CD4-positive, alpha-beta T cell (primary cell): ENCODE data around the gene RNF150. TPM values are rescaled to one million over a fixed set of nuclear protein-coding genes. Genes with fewer than 3 reads are reported as not detected.

Experiments used
- ATAC-seq: fragments of 200-7000 bp; cut with Tn5 transposase; one replicate; pipeline ENCODE4 v1.10.0; 2022; ENCODE audit warnings: mild to moderate bottlenecking; ENCODE audit not compliant: poor library complexity
- CTCF ChIA-PET: fragments of 350-600 bp; sonication (Branson Sonifier 250); formaldehyde crosslinking; loops from one replicate; lab custom pipeline; 2021; ENCODE audit warnings: antibody characterized with exemption, inconsistent platforms; lab: Charles Lee
- POLR2A ChIA-PET: fragments of 350-600 bp; sonication (Branson Sonifier 250); formaldehyde crosslinking; loops from one replicate; lab custom pipeline; 2021; ENCODE audit warnings: antibody characterized with exemption, inconsistent platforms; lab: Charles Lee
- DNase-seq, 14 experiments: peaks; one replicate each; pipeline ENCODE4 v3.0.0-alpha.2; 2013 to 2020; ENCODE audit warnings: mixed read lengths in 2 of 14
- H3K27ac ChIP-seq, 2 donors: one replicate each; pipeline versions ENCODE4 v1.5.1 to v1.7.0; 2013; ENCODE audit warnings: low read length in 2 of 2, low read depth in 1 of 2, mild to moderate bottlenecking in 1 of 2
- H3K27me3 ChIP-seq, 2 experiments: 1 replicate in 1 of 2; 2 replicates in 1 of 2; pipeline versions ENCODE4 v1.6.1 to v1.7.0; 2013; ENCODE audit warnings: low read length in 2 of 2, control low read depth in 1 of 2, mild to moderate bottlenecking in 1 of 2, moderate library complexity in 1 of 2; ENCODE audit not compliant: insufficient read depth in 2 of 2, control insufficient read depth in 1 of 2
- H3K36me3 ChIP-seq: one replicate; pipeline ENCODE4 v1.6.1; 2013; ENCODE audit warnings: low read length, control low read depth; ENCODE audit not compliant: insufficient read depth
- H3K4me1 ChIP-seq: one replicate; pipeline ENCODE4 v1.6.1; 2013; ENCODE audit warnings: low read length, control low read depth; ENCODE audit not compliant: insufficient read depth
- H3K4me3 ChIP-seq: one replicate; pipeline ENCODE4 v1.5.1; 2013; ENCODE audit warnings: mild to moderate bottlenecking, low read length, moderate library complexity
- H3K9me3 ChIP-seq, 2 experiments: 1 replicate in 1 of 2; 2 replicates in 1 of 2; pipeline versions ENCODE4 v1.6.1 to v1.7.0; 2013; ENCODE audit warnings: low read length in 2 of 2, mild to moderate bottlenecking in 2 of 2, control low read depth in 1 of 2, moderate library complexity in 1 of 2; ENCODE audit not compliant: control insufficient read depth in 1 of 2, insufficient read depth in 1 of 2
- H3K27ac Mint-ChIP-seq: one replicate; pipeline ENCODE4 v1.8.0; 2020; ENCODE audit warnings: mixed read lengths
- H3K27me3 Mint-ChIP-seq: one replicate; pipeline ENCODE4 v1.8.0; 2021; ENCODE audit warnings: mixed read lengths
- H3K36me3 Mint-ChIP-seq: one replicate; pipeline ENCODE4 v1.8.0; 2021; ENCODE audit warnings: low read depth, mixed read lengths
- H3K4me1 Mint-ChIP-seq: one replicate; pipeline ENCODE4 v1.8.0; 2021; ENCODE audit warnings: low read depth, mixed read lengths
- H3K4me3 Mint-ChIP-seq: one replicate; pipeline ENCODE4 v1.8.0; 2020; ENCODE audit warnings: mild to moderate bottlenecking, mixed read lengths
- H3K9me3 Mint-ChIP-seq: one replicate; pipeline ENCODE4 v1.8.0; 2020; ENCODE audit warnings: mixed read lengths
- CTCF ChIP-seq: fragments of 200-600 bp; IDR thresholded peaks from one replicate; pipeline ENCODE4 v1.8.0; 2022; ENCODE audit warnings: antibody characterized with exemption, mild to moderate bottlenecking
- intact Hi-C, 2 experiments: fragments of 100-400 bp; cut with DNase I in 1 of 2; cut with micrococcal nuclease in 1 of 2; formaldehyde crosslinking; loops; one replicate each; pipeline versions ENCODE4 v1.15.1 to v1.9.0; 2023 to 2025; cut with DNase I, micrococcal nuclease
- total RNA-seq, 174 experiments: library from RNA in 2 of 174; stranded (reverse) in 2 of 174; gene quantifications; one replicate each; pipeline ENCODE4 v1.2.3 and lab custom pipeline; 2021 to 2026

RNF150 gene
- total RNA-seq, 2 experiments from 2014 or later, result not detected

GRCh38 chr4:141119071-141119470, 14.2 kb downstream of the RNF150 start:
- ATAC-seq (no peak), DNase-seq (no peak)
- Histone ChIP-seq H3K36me3 (no peaks in the 10 kb centered on the region), H3K4me1 (no peaks in the 10 kb centered on the region), H3K27ac (no peak overlapping the region), H3K27me3 (peaks cover 0 to 1% of the 10 kb centered on the region in 2 experiments), H3K4me3 (no peak overlapping the region), H3K9me3 (peaks cover 0 to 3% of the 10 kb centered on the region in 2 experiments)
- H3K27me3 Mint-ChIP-seq, result peaks cover 3% of the 10 kb centered on the region
- POLR2A ChIA-PET, result no interaction called here
- peaks cover 2% of the 10 kb centered on the region for H3K9me3 Mint-ChIP-seq
- no peak overlapping the region for H3K4me3 Mint-ChIP-seq
- intact Hi-C loops, result no loop called here
- TF ChIP-seq CTCF, result no peak
- CTCF ChIA-PET, result no interaction called here
- H3K27ac Mint-ChIP-seq, result no peak overlapping the region
- no peaks in the 10 kb centered on the region for H3K36me3 Mint-ChIP-seq
- no peaks in the 10 kb centered on the region for H3K4me1 Mint-ChIP-seq

DNA sequence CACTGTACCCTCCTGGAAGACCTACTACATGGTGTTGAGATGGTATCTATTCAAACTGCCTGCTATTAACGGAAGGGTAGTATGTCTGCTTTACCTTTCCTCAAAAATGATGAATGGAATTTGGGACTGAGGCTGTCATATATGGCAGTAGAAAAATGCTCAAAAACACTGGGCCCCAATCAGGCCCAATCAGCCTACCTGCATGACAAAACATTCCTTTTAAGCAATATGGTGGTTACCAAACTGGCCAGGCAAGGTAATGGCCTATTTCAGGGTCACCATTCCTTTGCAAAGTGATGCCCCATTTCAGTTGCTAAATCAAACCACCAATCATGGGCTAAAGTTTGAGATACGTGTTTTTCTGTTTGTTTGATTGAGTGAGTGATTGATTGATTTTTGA, 14.9 kb downstream of the RNF150 start:
- no peak overlapping the region for H3K4me3 ChIP-seq
- peaks cover 7% of the 10 kb centered on the region for H3K9me3 Mint-ChIP-seq
- H3K27ac ChIP-seq, result no peak overlapping the region
- no peaks in the 10 kb centered on the region for H3K27me3 Mint-ChIP-seq
- H3K27me3 ChIP-seq, result no peaks in the 10 kb centered on the region
- no peak for DNase-seq
- H3K9me3 ChIP-seq, result peaks cover 0 to 3% of the 10 kb centered on the region in 2 experiments
- ChIA-PET CTCF (no interaction called here), POLR2A (no interaction called here)
- no peaks in the 10 kb centered on the region for H3K4me1 ChIP-seq
- no peak for TF ChIP-seq CTCF
- no peaks in the 10 kb centered on the region for H3K4me1 Mint-ChIP-seq
- no peaks in the 10 kb centered on the region for H3K36me3 Mint-ChIP-seq
- ATAC-seq, result no peak
- no peaks in the 10 kb centered on the region for H3K36me3 ChIP-seq
- no peak overlapping the region for H3K27ac Mint-ChIP-seq
- no peak overlapping the region for H3K4me3 Mint-ChIP-seq
- intact Hi-C loops, result no loop called here

DNA sequence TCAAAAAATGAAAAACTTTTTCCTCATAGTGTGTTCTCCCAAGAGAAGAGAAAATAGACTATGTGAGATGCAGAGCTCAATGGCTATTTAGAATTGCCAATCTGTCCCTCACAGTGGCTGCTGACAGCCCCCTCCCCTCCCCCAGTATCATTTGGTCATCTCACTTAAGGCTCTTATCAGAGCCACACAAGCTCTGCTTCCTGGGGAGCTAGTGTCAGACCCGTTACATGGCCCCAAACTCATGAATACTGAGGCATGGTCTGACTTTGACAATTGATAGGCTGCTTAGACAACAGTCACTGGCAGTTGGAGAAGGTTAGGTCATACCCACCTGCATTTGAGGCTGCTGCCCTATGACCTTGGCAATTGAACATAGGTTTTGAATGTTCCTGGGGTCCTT, 15.3 kb downstream of the RNF150 start:
- Histone ChIP-seq H3K9me3 (peaks cover 0 to 3% of the 10 kb centered on the region in 2 experiments), H3K36me3 (no peaks in the 10 kb centered on the region), H3K4me1 (no peaks in the 10 kb centered on the region), H3K4me3 (no peak overlapping the region), H3K27ac (no peak overlapping the region), H3K27me3 (no peaks in the 10 kb centered on the region)
- ChIA-PET POLR2A (no interaction called here), CTCF (no interaction called here)
- intact Hi-C loops, result no loop called here
- Mint-ChIP-seq H3K27me3 (no peaks in the 10 kb centered on the region), H3K9me3 (peaks cover 7% of the 10 kb centered on the region), H3K36me3 (no peaks in the 10 kb centered on the region), H3K4me1 (no peaks in the 10 kb centered on the region), H3K27ac (no peak overlapping the region), H3K4me3 (no peak overlapping the region)
- no peak for ATAC-seq
- TF ChIP-seq CTCF, result no peak
- no peak for DNase-seq
